OCI-LY7 (cell line): Measurements from ENCODE around the gene TRIP10. TPM values are rescaled to one million over a fixed set of nuclear protein-coding genes. Genes with fewer than 3 reads are reported as not detected.
"Not testable (repeated sequence)": the region's sequence is repeated elsewhere in the genome, so short reads cannot be mapped to it uniquely, and the experiment has no call there.

Source experiments
- BruUV-seq: library from RNA; stranded (reverse); fragments of 400-500 nt; replicated peaks from 2 replicates; lab custom pipeline; 2021; lab: Mats Ljungman, UMichigan
- CTCF ChIA-PET: fragments of 300-600 bp; sonication (Branson Sonifier 250); formaldehyde crosslinking; loops from one replicate; lab custom pipeline; 2022; ENCODE audit warnings: antibody characterized with exemption; ENCODE audit not compliant: unreplicated experiment; lab: Charles Lee
- POLR2A ChIA-PET: fragments of 300-600 bp; sonication (Branson Sonifier 250); formaldehyde crosslinking; loops from one replicate; lab custom pipeline; 2022; ENCODE audit warnings: antibody characterized with exemption; lab: Charles Lee
- DNase-seq: peaks from one replicate; pipeline ENCODE4 v3.0.0-alpha.2; 2015; ENCODE audit warnings: low spot score
- H2AFZ ChIP-seq: fragments of 200-600 bp; sonication (generic), shearing (Covaris generic); 2 replicates; pipeline ENCODE4 v1.6.1; 2014; ENCODE audit warnings: mild to moderate bottlenecking, antibody characterized with exemption, low read length, moderate library complexity
- H3K27ac ChIP-seq: fragments of 200-600 bp; sonication (generic); 2 replicates; pipeline ENCODE4 v1.5.1; 2014; ENCODE audit warnings: mixed run types, low read depth, mild to moderate bottlenecking, moderate library complexity, low read length, inconsistent platforms; ENCODE audit not compliant: poor library complexity, severe bottlenecking
- H3K36me3 ChIP-seq: fragments of 200-600 bp; sonication (generic); 2 replicates; pipeline ENCODE4 v1.6.1; 2014; ENCODE audit warnings: mild to moderate bottlenecking, antibody characterized with exemption, low read length, moderate library complexity, mixed read lengths; ENCODE audit not compliant: insufficient read depth
- H3K4me1 ChIP-seq: fragments of 200-600 bp; sonication (generic); 2 replicates; pipeline ENCODE4 v1.5.1; 2014; ENCODE audit warnings: mild to moderate bottlenecking, low read length; ENCODE audit not compliant: insufficient read depth, poor library complexity, severe bottlenecking
- H3K4me2 ChIP-seq: fragments of 200-600 bp; sonication (generic); 2 replicates; pipeline ENCODE4 v1.6.1; 2014; ENCODE audit warnings: mild to moderate bottlenecking, low read length
- H3K4me3 ChIP-seq: fragments of 200-600 bp; sonication (generic); 2 replicates; pipeline ENCODE4 v1.5.1; 2014; ENCODE audit warnings: mild to moderate bottlenecking, low read depth, low read length; ENCODE audit not compliant: poor library complexity, severe bottlenecking
- H3K79me2 ChIP-seq: fragments of 200-600 bp; sonication (generic); 2 replicates; pipeline ENCODE4 v1.6.1; 2016; ENCODE audit warnings: low read depth, mild to moderate bottlenecking, low read length, moderate library complexity, mixed read lengths; ENCODE audit not compliant: insufficient read depth
- H3K9me2 ChIP-seq: fragments of 200-600 bp; sonication (generic); 2 replicates; pipeline ENCODE4 v1.6.1; 2016; ENCODE audit warnings: mild to moderate bottlenecking, low read length, mixed read lengths; ENCODE audit not compliant: insufficient read depth
- H3K9me3 ChIP-seq: fragments of 200-600 bp; sonication (generic); 2 replicates; pipeline ENCODE4 v1.6.1; 2014; ENCODE audit warnings: mild to moderate bottlenecking, mixed run types, low read length, mixed read lengths
- H4K20me1 ChIP-seq: fragments of 200-600 bp; sonication (generic); 2 replicates; pipeline ENCODE4 v1.6.1; 2014; ENCODE audit warnings: mild to moderate bottlenecking, antibody characterized with exemption, low read length, moderate library complexity, mixed read lengths; ENCODE audit not compliant: insufficient read depth
- CTCF ChIP-seq: fragments of 200-600 bp; sonication (generic); conservative IDR thresholded peaks from 2 replicates; pipeline ENCODE4 v1.5.1; 2014; ENCODE audit warnings: mild to moderate bottlenecking, antibody characterized with exemption, low read length, moderate library complexity, mixed read lengths
- EZH2phosphoT487 ChIP-seq: fragments of 200-600 bp; sonication (generic); IDR thresholded peaks from 2 replicates; pipeline ENCODE4 v1.6.1; 2018; ENCODE audit warnings: low read depth, borderline replicate concordance, mild to moderate bottlenecking, mixed run types, antibody characterized with exemption, low read length, moderate library complexity, mixed read lengths
- intact Hi-C: fragments of 100-400 bp; cut with micrococcal nuclease; formaldehyde crosslinking; loops from one replicate; pipeline ENCODE4 v1.10.0; 2022; ENCODE audit not compliant: unreplicated experiment
- total RNA-seq, 2 experiments: library from RNA; depleted of rRNA in 1 of 2; stranded (reverse); fragments of >200 nt in 1 of 2; shearing (Covaris generic) in 1 of 2; gene quantifications; 2 replicates each; pipeline ENCODE4 v1.2.3, GENCODE V29; 2014 to 2022

The TRIP10 gene
- total RNA-seq, 2 experiments from 2014 or later: 16.1 to 19.9 TPM

DNA sequence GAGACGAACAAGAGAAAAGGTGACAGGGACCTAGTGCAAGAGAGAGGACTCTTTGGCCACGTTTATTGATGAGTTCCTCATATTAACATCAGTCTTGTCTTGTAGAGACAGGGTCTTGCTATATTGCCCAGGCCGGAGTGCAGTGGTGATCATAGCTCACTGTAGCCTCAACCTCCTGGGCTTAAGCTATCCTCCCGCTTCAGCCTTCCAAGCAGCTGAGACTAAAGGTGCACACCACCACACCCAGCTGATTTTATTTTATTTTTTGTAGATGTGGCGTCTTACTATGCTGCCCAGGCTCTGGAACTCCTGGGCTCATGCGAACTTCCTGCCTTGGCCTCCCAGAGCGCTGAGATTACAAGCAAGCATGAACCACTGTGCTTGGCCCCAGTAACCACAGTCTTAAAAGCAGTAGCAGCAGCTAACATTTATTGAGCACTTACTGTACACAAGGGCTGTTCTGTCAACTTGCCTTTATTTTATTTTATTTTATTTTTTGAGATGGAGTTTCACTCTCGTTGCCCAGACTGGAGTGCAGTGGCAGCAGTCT lies 28.8 kb downstream of the TRIP10 start:
- ChIA-PET POLR2A (interaction anchor here (1.3 kb wide), 1 partner anchor 34 kb away, joined by 3 read pairs; no protein-coding TSS in a partner anchor), CTCF (no interaction called here)
- H3K4me2 ChIP-seq: peak overlapping the region; percentile 84

DNA sequence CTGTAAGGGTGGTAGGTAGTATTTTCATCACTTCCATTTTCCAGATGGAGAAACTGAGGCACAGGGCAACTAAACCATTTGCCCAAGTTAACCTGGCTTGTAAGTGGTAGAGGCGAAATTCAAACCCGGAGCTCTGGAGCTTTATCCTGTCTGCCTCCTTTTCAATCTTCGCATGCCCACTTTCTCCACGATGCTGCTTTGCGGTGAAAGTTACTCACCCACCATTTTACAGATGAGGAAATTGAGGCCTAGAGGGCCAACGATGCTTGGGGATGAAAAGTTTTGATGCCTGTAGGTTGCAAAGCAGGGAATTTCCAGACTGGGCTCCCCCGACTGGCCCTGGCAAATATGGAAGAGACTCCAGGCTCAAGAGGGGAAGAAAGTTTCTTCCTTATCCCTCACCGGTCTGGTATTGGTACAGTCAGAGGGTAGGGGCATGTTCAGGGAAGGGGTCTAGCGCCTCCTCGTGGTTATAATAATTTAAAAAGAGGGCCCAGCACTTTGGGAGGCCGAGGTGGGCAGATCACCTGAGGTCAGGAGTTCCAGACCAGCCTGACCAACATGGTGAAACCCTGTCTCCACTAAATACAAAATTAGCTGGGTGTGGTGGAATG lies 29.6 kb downstream of the TRIP10 start:
- H3K27ac ChIP-seq: no peak overlapping the region
- DNase-seq: peak; percentile 65
- intact Hi-C loops: no loop called here
- no peaks in the 10 kb centered on the region for H3K9me3 ChIP-seq
- no peak for TF ChIP-seq EZH2phosphoT487
- peak; percentile 84 for TF ChIP-seq CTCF
- no peak overlapping the region for H3K4me3 ChIP-seq
- peaks cover 32% of the 10 kb centered on the region for H3K4me1 ChIP-seq
- no TSS peak for BruUV-seq
- CTCF ChIA-PET: no interaction called here
- H4K20me1 ChIP-seq: no peaks in the 10 kb centered on the region
- H3K9me2 ChIP-seq: no peaks in the 10 kb centered on the region
- no peak overlapping the region for H3K4me2 ChIP-seq
- H3K79me2 ChIP-seq: peaks cover 13% of the 10 kb centered on the region
- no peaks in the 10 kb centered on the region for H3K36me3 ChIP-seq
- POLR2A ChIA-PET: no interaction called here
- no peak overlapping the region for H2AFZ ChIP-seq

More for the DNA sequence above, 28.8 kb downstream of the TRIP10 start:
- TF ChIP-seq CTCF (no peak), EZH2phosphoT487 (no peak)
- Histone ChIP-seq H2AFZ (peak overlapping the region; percentile 76; the same call in 1 of the 2 replicates), H4K20me1 (no peaks in the 10 kb centered on the region), H3K9me3 (no peaks in the 10 kb centered on the region), H3K27ac (peak overlapping the region; percentile 27), H3K4me3 (peak overlapping the region; percentile 75), H3K4me1 (peaks cover 32% of the 10 kb centered on the region), H3K79me2 (peaks cover 6% of the 10 kb centered on the region; the same call in 1 of the 2 replicates), H3K36me3 (no peaks in the 10 kb centered on the region), H3K9me2 (no peaks in the 10 kb centered on the region)
- intact Hi-C loops: no loop called here
- no TSS peak for BruUV-seq
- no peak for DNase-seq

DNA sequence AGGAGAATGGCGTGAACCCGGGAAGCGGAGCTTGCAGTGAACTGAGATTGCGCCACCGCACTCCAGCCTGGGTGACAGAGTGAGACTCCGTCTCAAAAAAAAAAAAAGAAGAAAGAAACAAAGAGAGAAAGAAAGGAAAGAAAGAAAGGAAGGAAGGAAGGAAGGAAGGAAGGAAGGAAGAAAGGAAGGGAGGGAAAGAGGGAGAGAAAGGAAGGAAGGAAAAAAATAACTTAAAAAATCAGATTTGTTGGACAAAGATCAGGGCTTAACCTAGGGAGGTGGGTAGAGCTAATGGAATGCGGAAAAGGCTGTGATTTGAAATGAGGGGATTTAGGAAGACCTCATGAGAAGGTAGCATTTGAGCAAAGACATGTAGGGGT lies 32.2 kb downstream of the TRIP10 start:
- H3K27ac ChIP-seq, H3K9me2 ChIP-seq, H2AFZ ChIP-seq, H3K4me2 ChIP-seq, H4K20me1 ChIP-seq, BruUV-seq, H3K4me3 ChIP-seq, DNase-seq, H3K9me3 ChIP-seq: not testable (repeated sequence)
- CTCF ChIA-PET: interaction anchor here (0.5 to 1.8 kb wide), 4 partner anchors 30 to 92 kb away, joined by 3 to 19 read pairs (median 4); no protein-coding TSS in a partner anchor
- H3K4me1 ChIP-seq: peaks cover 33% of the 10 kb centered on the region
- peaks cover 37% of the 10 kb centered on the region for H3K79me2 ChIP-seq
- POLR2A ChIA-PET: interaction anchor here (0.9 to 3.9 kb wide), 4 partner anchors 29 to 268 kb away, joined by 3 to 25 read pairs (median 14); partner anchors contain the start of gene GPR108
- intact Hi-C loops: loop anchor here (1.0 kb wide), 2 partner anchors 30 to 91 kb away; no protein-coding TSS in a partner anchor
- peaks cover 21% of the 10 kb centered on the region for H3K36me3 ChIP-seq
